ENCODE results near the gene LMO4. TPM values are rescaled to one million over a fixed set of nuclear protein-coding genes. Genes with fewer than 3 reads are reported as not detected.

The LMO4 gene
- total RNA-seq, 1 experiment from 2014 or later: 53.8 TPM

- intact Hi-C loops (cut with micrococcal nuclease; ENCODE audit: unreplicated experiment): no loop called here
- H3K27me3 Mint-ChIP-seq (ENCODE audit: insufficient read depth, unreplicated experiment): no peaks in the 10 kb centered on the region
- H3K9me3 ChIP-seq: no peaks in the 10 kb centered on the region
- DNase-seq: peak; percentile 77 to 83
- H3K27me3 ChIP-seq (replicated peaks; ENCODE audit: control insufficient read depth, insufficient read depth, low read length): no peaks in the 10 kb centered on the region
- 0 out of 2 replicates have a peak, but pooled peaks cover 4% of the 10 kb centered on the region for H3K4me1 ChIP-seq
- ChIA-PET CTCF (no interaction called here), POLR2A (no interaction called here)
- no peaks in the 10 kb centered on the region for H3K4me1 Mint-ChIP-seq (ENCODE audit: low read depth, unreplicated experiment)
- peaks cover 60% of the 10 kb centered on the region for H3K36me3 Mint-ChIP-seq (ENCODE audit: insufficient read depth, unreplicated experiment)
- no TSS peak for BruUV-seq (replicated peaks)
- peak overlapping the region; percentile 87 for H3K27ac Mint-ChIP-seq (ENCODE audit: unreplicated experiment)
- H3K36me3 ChIP-seq (ENCODE audit: control insufficient read depth, insufficient read depth, low read length): no peaks in the 10 kb centered on the region
- no peaks in the 10 kb centered on the region for H3K9me3 Mint-ChIP-seq (ENCODE audit: unreplicated experiment)
- TF ChIP-seq CTCF (IDR thresholded peaks at IDR 0.05; ENCODE audit: insufficient read depth in 1 of 2, low read depth in 1 of 2, low read length in 1 of 2, severe bottlenecking in 1 of 2, unreplicated experiment in 1 of 2): no peak
- H3K4me3 ChIP-seq (ENCODE audit: low read depth, low read length): peak overlapping the region; percentile 62
- peak overlapping the region; percentile 94 for H3K4me3 Mint-ChIP-seq (ENCODE audit: unreplicated experiment)
Measured at GRCh38 chr1:87331365-87332241, 2.9 kb downstream of the LMO4 start.

- Mint-ChIP-seq H3K27me3 (ENCODE audit: insufficient read depth, unreplicated experiment) (no peaks in the 10 kb centered on the region), H3K36me3 (ENCODE audit: insufficient read depth, unreplicated experiment) (peaks cover 65% of the 10 kb centered on the region), H3K4me1 (ENCODE audit: low read depth, unreplicated experiment) (no peaks in the 10 kb centered on the region), H3K4me3 (ENCODE audit: unreplicated experiment) (peak overlapping the region; percentile 56), H3K27ac (ENCODE audit: unreplicated experiment) (no peak overlapping the region), H3K9me3 (ENCODE audit: unreplicated experiment) (no peaks in the 10 kb centered on the region)
- DNase-seq: no peak
- no TSS peak for BruUV-seq (replicated peaks)
- Histone ChIP-seq H3K4me3 (ENCODE audit: low read depth, low read length) (no peak overlapping the region), H3K36me3 (ENCODE audit: control insufficient read depth, insufficient read depth, low read length) (no peaks in the 10 kb centered on the region), H3K4me1 (no peaks in the 10 kb centered on the region), H3K27me3 (replicated peaks; ENCODE audit: control insufficient read depth, insufficient read depth, low read length) (no peaks in the 10 kb centered on the region), H3K9me3 (no peaks in the 10 kb centered on the region)
- ChIA-PET CTCF (no interaction called here), POLR2A (no interaction called here)
- TF ChIP-seq CTCF (IDR thresholded peaks at IDR 0.05; ENCODE audit: insufficient read depth in 1 of 2, low read depth in 1 of 2, low read length in 1 of 2, severe bottlenecking in 1 of 2, unreplicated experiment in 1 of 2): no peak
- intact Hi-C loops (cut with micrococcal nuclease; ENCODE audit: unreplicated experiment): no loop called here
Measured at GRCh38 chr1:87333692-87334347, 5.1 kb downstream of the LMO4 start.

- intact Hi-C loops (cut with micrococcal nuclease; ENCODE audit: unreplicated experiment): no loop called here
- peak overlapping the region; percentile 56 for H3K4me3 Mint-ChIP-seq (ENCODE audit: unreplicated experiment)
- no peaks in the 10 kb centered on the region for H3K4me1 Mint-ChIP-seq (ENCODE audit: low read depth, unreplicated experiment)
- H3K36me3 Mint-ChIP-seq (ENCODE audit: insufficient read depth, unreplicated experiment): peaks cover 71% of the 10 kb centered on the region
- H3K9me3 ChIP-seq: no peaks in the 10 kb centered on the region
- H3K4me1 ChIP-seq: no peaks in the 10 kb centered on the region
- H3K4me3 ChIP-seq (ENCODE audit: low read depth, low read length): peak overlapping the region; percentile 36
- H3K9me3 Mint-ChIP-seq (ENCODE audit: unreplicated experiment): no peaks in the 10 kb centered on the region
- H3K36me3 ChIP-seq (ENCODE audit: control insufficient read depth, insufficient read depth, low read length): no peaks in the 10 kb centered on the region; the same call in 1 of the 2 replicates
- no TSS peak for BruUV-seq (replicated peaks)
- POLR2A ChIA-PET: no interaction called here
- no peaks in the 10 kb centered on the region for H3K27me3 Mint-ChIP-seq (ENCODE audit: insufficient read depth, unreplicated experiment)
- TF ChIP-seq CTCF (IDR thresholded peaks at IDR 0.05; ENCODE audit: insufficient read depth in 1 of 2, low read depth in 1 of 2, low read length in 1 of 2, severe bottlenecking in 1 of 2, unreplicated experiment in 1 of 2): no peak
- CTCF ChIA-PET: interaction anchor here (0.6 kb wide), 1 partner anchor 29 kb away, joined by 3 read pairs; no protein-coding TSS in a partner anchor
- no peaks in the 10 kb centered on the region for H3K27me3 ChIP-seq (replicated peaks; ENCODE audit: control insufficient read depth, insufficient read depth, low read length)
- H3K27ac Mint-ChIP-seq (ENCODE audit: unreplicated experiment): peak overlapping the region; percentile 64
- no peak for DNase-seq
Measured at GRCh38 chr1:87334351-87335174, 5.9 kb downstream of the LMO4 start.
